HG03469 (cell line): Measurements from ENCODE around the gene ASPHD2.

Source experiments
- ATAC-seq: cut with Tn5 transposase; IDR thresholded peaks from one replicate; pipeline ENCODE4 v1.9.1; 2021; ENCODE audit warnings: mild to moderate bottlenecking, moderate library complexity, moderate number of reproducible peaks; ENCODE audit not compliant: unreplicated experiment

ASPHD2 gene

GRCh38 chr22:26494506-26494905 is 65.4 kb downstream of the ASPHD2 start:
- ATAC-seq = no peak
